ACC112 (cell line): ENCODE results near the gene GPR65.

Experiments
- H2AFZ ChIP-seq: fragments of 200-600 bp; sonication (generic); one replicate; pipeline ENCODE4 v1.6.0; 2017; ENCODE audit warnings: antibody characterized with exemption, low read length; ENCODE audit not compliant: unreplicated experiment
- H3K27ac ChIP-seq: fragments of 200-600 bp; sonication (generic); 2 replicates; pipeline ENCODE4 v1.5.1; 2014; ENCODE audit warnings: low read depth, mild to moderate bottlenecking, antibody characterized with exemption, low read length, moderate library complexity
- H3K27me3 ChIP-seq: fragments of 200-600 bp; sonication (generic); 2 replicates; pipeline ENCODE4 v1.6.1; 2014; ENCODE audit warnings: mild to moderate bottlenecking, antibody characterized with exemption, low read length, moderate library complexity, mixed read lengths; ENCODE audit not compliant: insufficient read depth
- H3K36me3 ChIP-seq: fragments of 200-600 bp; sonication (generic); 2 replicates; pipeline ENCODE4 v1.6.1; 2016; ENCODE audit warnings: mild to moderate bottlenecking, antibody characterized with exemption, low read length, moderate library complexity, mixed read lengths; ENCODE audit not compliant: insufficient read depth
- H3K4me1 ChIP-seq: fragments of 200-600 bp; sonication (generic); one replicate; pipeline ENCODE4 v1.6.1; 2016; ENCODE audit warnings: low read length, mixed read lengths; ENCODE audit not compliant: insufficient read depth, unreplicated experiment, control insufficient read depth
- H3K4me3 ChIP-seq: fragments of 200-600 bp; sonication (generic); 2 replicates; pipeline ENCODE4 v1.5.1; 2014; ENCODE audit warnings: mild to moderate bottlenecking, low read depth, low read length
- H3K79me2 ChIP-seq: fragments of 200-600 bp; sonication (generic); one replicate; pipeline ENCODE4 v1.6.0; 2016; ENCODE audit warnings: low read length; ENCODE audit not compliant: control insufficient read depth, unreplicated experiment, insufficient read depth

The GPR65 gene, protein sequence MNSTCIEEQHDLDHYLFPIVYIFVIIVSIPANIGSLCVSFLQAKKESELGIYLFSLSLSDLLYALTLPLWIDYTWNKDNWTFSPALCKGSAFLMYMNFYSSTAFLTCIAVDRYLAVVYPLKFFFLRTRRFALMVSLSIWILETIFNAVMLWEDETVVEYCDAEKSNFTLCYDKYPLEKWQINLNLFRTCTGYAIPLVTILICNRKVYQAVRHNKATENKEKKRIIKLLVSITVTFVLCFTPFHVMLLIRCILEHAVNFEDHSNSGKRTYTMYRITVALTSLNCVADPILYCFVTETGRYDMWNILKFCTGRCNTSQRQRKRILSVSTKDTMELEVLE

DNA sequence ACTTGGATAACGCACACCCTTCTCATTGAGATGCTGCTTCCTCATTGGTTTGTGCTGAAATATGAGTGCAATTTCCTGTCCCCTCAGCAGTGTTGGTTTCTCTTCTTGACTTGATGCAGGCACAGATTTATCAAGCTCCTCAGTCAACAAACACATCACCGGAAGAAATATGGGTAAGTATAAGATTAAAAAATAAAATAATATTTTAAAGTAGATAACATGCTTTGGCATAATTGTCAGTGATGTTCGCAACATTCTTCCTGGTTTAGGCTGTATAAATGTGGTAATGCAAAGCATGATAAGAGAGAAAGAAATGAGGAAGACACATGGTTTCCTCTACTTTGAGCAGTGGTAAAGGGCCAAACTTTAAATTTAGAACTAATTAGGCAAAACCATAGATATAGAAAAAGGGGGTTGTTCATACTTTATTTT lies at the start of gene GPR65:
Gene GPR65 (plus strand): TSS at position 86 of the 432 bp plus-strand sequence. CDS start 5,713 bp downstream, outside the sequence.
- H3K27me3 ChIP-seq = peaks cover 11% of the 10 kb centered on the region
- H3K27ac ChIP-seq = no peak within 1 kb of the TSS
- H2AFZ ChIP-seq = no peak within 1 kb of the TSS
- no peak within 1 kb of the TSS for H3K4me3 ChIP-seq
- no peaks in the 10 kb centered on the region for H3K79me2 ChIP-seq
- H3K4me1 ChIP-seq = no peaks in the 10 kb centered on the region
- no peaks in the 10 kb centered on the region for H3K36me3 ChIP-seq

DNA sequence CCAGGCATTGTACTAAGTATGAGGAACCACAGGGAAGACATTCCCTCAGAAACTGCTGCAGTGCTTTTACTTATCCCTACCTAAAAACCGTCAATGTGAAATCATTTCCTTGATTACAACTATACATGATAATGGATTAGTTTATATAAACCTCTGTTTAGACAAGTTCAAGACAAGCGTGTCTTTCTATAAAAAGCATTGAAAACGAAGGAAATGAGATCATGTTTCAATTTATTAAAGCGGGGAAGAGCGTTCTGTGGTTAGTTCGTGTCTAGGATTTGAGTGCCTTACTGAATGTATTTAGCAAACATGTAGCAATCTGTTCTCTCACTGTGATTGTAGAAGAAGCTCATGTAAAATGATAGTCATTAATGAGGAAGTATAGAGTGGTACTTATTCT lies 49.4 kb upstream of the GPR65 start:
- H3K4me1 ChIP-seq = no peaks in the 10 kb centered on the region
- no peak overlapping the region for H3K4me3 ChIP-seq
- no peaks in the 10 kb centered on the region for H3K79me2 ChIP-seq
- 0 out of 2 replicates have a peak, but pooled peaks cover 3% of the 10 kb centered on the region for H3K36me3 ChIP-seq
- H3K27ac ChIP-seq = no peak overlapping the region
- H2AFZ ChIP-seq = no peak overlapping the region
- H3K27me3 ChIP-seq = no peaks in the 10 kb centered on the region

DNA sequence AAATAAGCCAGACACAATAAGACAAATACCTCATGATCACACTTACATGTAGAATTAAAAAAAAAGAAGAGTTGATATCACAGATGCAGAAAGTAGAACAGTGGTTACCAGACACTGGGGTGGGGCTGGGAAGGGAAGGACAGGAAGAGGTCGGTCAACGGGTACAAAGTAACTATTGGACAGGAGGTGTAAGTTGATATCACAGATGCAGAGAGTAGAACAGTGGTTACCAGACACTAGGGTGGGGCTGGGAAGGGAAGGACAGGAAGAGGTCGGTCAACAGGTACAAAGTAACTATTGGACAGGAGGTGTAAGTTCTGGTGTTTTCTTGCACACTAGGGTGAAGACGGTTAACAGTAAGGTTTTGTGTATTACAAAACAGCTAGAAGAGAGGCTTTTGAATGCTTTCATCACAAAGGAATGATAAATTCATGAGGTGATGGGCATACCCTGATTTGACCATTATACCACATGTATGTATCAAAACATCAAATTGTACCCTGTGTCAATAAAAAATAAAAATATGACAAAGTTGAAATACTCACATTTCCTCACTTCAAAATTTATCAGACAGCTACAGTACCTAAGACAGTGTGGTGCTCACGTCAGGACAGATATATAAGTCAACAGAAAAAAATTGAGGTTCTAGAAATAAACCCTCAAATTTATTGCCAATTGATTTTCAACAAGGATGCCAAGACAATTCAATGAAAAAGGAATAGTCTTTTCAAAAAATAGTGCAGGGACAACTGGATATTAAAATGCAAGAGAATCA lies 44.7 kb upstream of the GPR65 start:
- H3K4me1 ChIP-seq = no peaks in the 10 kb centered on the region
- H3K27me3 ChIP-seq = no peaks in the 10 kb centered on the region
- H3K4me3 ChIP-seq = no peak overlapping the region
- peaks cover 6% of the 10 kb centered on the region; the same call in 1 of the 2 replicates for H3K36me3 ChIP-seq
- no peak overlapping the region for H2AFZ ChIP-seq
- no peaks in the 10 kb centered on the region for H3K79me2 ChIP-seq
- H3K27ac ChIP-seq = no peak overlapping the region

DNA sequence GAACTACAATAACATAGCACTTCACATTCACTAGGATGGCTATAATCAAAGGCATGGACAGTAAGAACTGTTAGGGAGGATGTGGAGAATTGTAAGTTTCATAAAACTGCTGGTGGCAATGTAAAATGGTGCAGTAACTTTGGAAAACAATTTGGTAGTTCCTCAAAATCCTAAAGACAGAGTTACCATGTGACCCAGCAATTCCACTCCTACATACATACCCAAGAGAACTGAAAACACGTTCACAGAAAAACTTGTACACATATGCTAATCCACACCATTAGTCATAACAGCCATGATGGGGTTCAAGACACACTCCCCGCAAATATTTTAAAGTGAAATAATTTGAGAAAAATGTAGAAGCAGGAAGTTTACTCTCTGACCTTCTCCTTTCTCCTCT lies 43.7 kb upstream of the GPR65 start:
- Histone ChIP-seq H3K4me1 (no peaks in the 10 kb centered on the region), H3K36me3 (peaks cover 6% of the 10 kb centered on the region; the same call in 1 of the 2 replicates), H3K79me2 (no peaks in the 10 kb centered on the region), H2AFZ (no peak overlapping the region), H3K27me3 (no peaks in the 10 kb centered on the region), H3K27ac (no peak overlapping the region), H3K4me3 (no peak overlapping the region)

DNA sequence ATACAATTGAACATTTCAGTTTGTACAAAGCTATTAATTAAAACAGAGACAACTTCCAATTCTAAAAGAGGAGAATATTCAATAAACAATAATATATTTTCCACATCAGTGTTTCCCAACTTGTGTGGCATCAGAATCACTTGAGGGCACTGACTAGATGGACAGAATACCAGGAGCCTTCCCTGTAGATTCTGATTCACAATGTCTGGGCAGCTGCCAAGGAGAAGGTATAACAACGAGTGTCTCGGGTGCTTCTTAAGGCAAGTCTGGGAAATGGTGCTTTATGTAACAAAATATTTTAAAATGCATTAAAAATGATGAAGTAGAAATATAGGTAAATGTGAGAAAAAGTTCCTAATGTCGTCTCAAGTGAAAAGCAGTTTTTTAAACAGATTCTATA lies 38.1 kb upstream of the GPR65 start:
- Histone ChIP-seq H3K4me1 (no peaks in the 10 kb centered on the region), H3K27ac (no peak overlapping the region), H3K79me2 (no peaks in the 10 kb centered on the region), H2AFZ (no peak overlapping the region), H3K4me3 (no peak overlapping the region), H3K27me3 (no peaks in the 10 kb centered on the region), H3K36me3 (peaks cover 3% of the 10 kb centered on the region; the same call in 1 of the 2 replicates)

DNA sequence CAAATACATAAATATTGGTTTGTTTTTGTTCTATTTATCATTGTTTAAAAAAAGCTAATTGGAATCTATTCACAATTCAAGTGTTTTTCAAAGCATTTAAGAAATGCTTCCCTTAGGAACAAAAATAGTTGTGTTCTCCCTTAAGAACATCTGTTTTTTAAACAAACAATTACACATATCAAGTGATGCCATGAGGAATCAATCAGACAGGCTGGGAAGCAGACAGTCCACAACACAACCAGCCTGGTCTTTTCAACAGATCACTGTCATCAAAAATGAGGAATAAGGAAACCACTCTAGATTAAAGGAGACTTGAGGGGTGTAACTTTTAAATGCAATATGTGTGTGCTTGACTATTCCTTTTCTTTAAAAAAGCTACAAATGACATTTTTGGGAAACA lies 37.4 kb upstream of the GPR65 start:
- H3K4me1 ChIP-seq = no peaks in the 10 kb centered on the region
- peaks cover 3% of the 10 kb centered on the region; the same call in 1 of the 2 replicates for H3K36me3 ChIP-seq
- no peak overlapping the region for H2AFZ ChIP-seq
- H3K27ac ChIP-seq = no peak overlapping the region
- no peaks in the 10 kb centered on the region for H3K27me3 ChIP-seq
- no peak overlapping the region for H3K4me3 ChIP-seq
- H3K79me2 ChIP-seq = no peaks in the 10 kb centered on the region

DNA sequence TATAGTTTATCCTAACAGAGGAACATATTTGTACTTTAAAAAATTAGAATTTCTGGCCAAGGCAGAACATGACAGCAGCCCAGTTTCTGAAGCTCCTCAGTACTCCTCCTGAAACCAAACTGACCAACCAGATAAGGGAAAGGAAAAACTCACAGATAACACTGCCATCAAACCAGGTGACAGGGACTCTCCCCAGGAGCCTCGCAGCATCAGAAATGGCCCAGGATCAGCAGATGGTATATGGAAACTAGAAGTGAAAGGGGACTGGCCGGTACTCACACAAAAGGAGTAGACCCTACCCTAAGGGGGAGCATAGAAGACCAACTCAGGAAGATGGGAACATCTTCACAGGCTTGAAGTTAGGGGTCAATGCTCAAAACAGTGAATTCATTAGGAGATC lies 33.9 kb upstream of the GPR65 start:
- Histone ChIP-seq H2AFZ (no peak overlapping the region), H3K4me3 (no peak overlapping the region), H3K36me3 (no peaks in the 10 kb centered on the region), H3K27me3 (no peaks in the 10 kb centered on the region), H3K27ac (no peak overlapping the region), H3K79me2 (no peaks in the 10 kb centered on the region), H3K4me1 (no peaks in the 10 kb centered on the region)

DNA sequence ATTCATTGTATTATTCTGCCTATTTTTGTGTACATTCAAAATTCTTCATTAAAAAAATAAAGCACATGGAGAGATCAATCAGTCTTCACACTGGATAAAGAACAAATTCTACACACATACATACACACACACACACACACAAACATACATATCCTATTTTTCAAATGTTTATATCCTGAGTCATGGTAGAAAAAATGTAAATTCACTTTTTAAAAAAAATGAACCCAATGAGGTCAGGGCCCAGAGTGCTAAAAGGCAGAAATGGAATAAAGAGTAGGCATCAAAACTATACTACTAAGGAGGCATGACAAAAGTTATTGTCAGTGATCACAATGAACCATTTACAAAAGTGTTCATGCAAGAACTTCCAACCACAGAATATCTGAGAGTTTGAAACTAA lies 29.3 kb upstream of the GPR65 start:
- H3K79me2 ChIP-seq = no peaks in the 10 kb centered on the region
- H2AFZ ChIP-seq = no peak overlapping the region
- H3K36me3 ChIP-seq = no peaks in the 10 kb centered on the region
- H3K4me1 ChIP-seq = no peaks in the 10 kb centered on the region
- no peak overlapping the region for H3K27ac ChIP-seq
- H3K4me3 ChIP-seq = no peak overlapping the region
- no peaks in the 10 kb centered on the region for H3K27me3 ChIP-seq

DNA sequence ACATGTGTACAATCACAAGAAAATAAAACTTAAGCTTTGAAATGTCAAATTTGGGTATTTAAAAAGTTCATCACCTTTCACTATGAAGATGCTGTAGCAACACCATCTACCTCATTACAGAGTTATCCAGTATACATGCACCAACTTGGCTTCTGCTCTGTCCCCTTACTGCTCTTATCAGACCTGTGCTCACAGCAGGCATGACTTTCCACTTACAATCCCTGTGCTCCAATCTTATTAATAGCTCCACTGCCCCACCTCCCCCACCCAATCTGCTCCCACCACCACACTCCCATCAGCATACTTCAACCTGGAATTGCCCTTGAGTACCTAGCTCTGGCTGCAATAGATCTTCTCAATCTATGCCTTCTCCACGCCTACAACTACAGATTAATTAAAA lies 25.2 kb upstream of the GPR65 start:
- Histone ChIP-seq H3K36me3 (no peaks in the 10 kb centered on the region), H3K79me2 (no peaks in the 10 kb centered on the region), H2AFZ (no peak overlapping the region), H3K27ac (no peak overlapping the region), H3K4me3 (no peak overlapping the region), H3K4me1 (no peaks in the 10 kb centered on the region), H3K27me3 (no peaks in the 10 kb centered on the region)

DNA sequence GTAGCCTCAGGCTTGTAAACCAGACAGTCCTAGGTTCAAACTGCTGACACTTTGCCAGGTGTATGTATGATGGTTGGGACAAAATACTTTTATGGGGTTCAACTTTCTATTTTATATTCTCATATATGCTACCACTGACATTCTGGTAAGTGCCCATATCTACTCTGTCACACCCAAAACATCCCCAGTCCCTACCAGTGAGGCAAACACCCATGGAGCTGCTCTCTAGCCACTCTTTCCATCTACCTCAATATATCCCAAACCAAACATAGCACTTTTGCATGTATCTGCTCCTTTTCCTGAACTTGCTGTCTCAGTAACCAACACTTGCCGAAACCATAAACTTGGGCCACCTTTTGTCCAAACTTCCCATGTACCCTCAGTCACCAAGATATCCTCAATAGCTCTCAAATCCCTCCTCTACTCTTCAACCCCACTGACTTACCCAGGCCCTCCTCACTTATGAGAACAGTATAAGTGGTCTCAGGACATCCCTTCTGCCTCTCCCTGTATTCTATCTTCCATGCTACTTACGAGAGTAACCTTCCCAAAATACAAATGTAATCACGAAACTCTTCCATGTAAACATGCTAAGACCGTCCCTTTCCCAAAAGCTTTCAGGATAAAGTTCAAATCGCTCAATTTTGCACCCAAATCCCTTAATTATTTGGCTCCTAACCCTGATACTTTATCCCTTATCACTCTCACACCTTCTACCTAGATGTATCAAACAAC lies 15.5 kb upstream of the GPR65 start:
- H2AFZ ChIP-seq = no peak overlapping the region

More for the DNA sequence above, 15.5 kb upstream of the GPR65 start:
- Histone ChIP-seq H3K36me3 (no peaks in the 10 kb centered on the region), H3K4me1 (peaks cover 8% of the 10 kb centered on the region), H3K4me3 (no peak overlapping the region), H3K27ac (no peak overlapping the region), H3K79me2 (no peaks in the 10 kb centered on the region), H3K27me3 (no peaks in the 10 kb centered on the region)
